Neural crest cell (in vitro differentiated cells): ENCODE results near the gene PRKCA. TPM values are rescaled to one million over a fixed set of nuclear protein-coding genes. Genes with fewer than 3 reads are reported as not detected.

Experiments
- DNase-seq: peaks from one replicate; pipeline ENCODE4 v3.0.0; 2021; ENCODE audit warnings: low read depth, mixed read lengths, low spot score
- H3K27ac Mint-ChIP-seq: one replicate; pipeline ENCODE4 v1.8.0; 2021; ENCODE audit warnings: mild to moderate bottlenecking, mixed read lengths; ENCODE audit not compliant: unreplicated experiment
- H3K27me3 Mint-ChIP-seq: 2 replicates; pipeline ENCODE4 v1.8.0; 2021; ENCODE audit warnings: low read depth, mild to moderate bottlenecking, mixed read lengths
- H3K36me3 Mint-ChIP-seq: 2 replicates; pipeline ENCODE4 v1.8.0; 2021; ENCODE audit warnings: low read depth, mild to moderate bottlenecking, mixed read lengths
- H3K4me1 Mint-ChIP-seq: 2 replicates; pipeline ENCODE4 v1.8.0; 2021; ENCODE audit warnings: mixed read lengths
- H3K4me3 Mint-ChIP-seq: one replicate; pipeline ENCODE4 v1.8.0; 2021; ENCODE audit warnings: mild to moderate bottlenecking, mixed read lengths
- H3K9me3 Mint-ChIP-seq: 2 replicates; pipeline ENCODE4 v1.8.0; 2021; ENCODE audit warnings: mixed read lengths
- CTCF ChIP-seq: fragments of 200-600 bp; sonication (generic); conservative IDR thresholded peaks from 2 replicates; pipeline ENCODE4 v1.5.0; 2021; ENCODE audit warnings: antibody characterized with exemption, mild to moderate bottlenecking
- total RNA-seq: library from RNA; stranded (reverse); gene quantifications from 2 replicates; pipeline ENCODE4 v1.2.1, GENCODE V29; 2021

PRKCA gene
- total RNA-seq, 1 donor from 2014 or later: 22.7 TPM

- no peak for DNase-seq
- Mint-ChIP-seq H3K9me3 (no peaks in the 10 kb centered on the region), H3K4me1 (no peaks in the 10 kb centered on the region), H3K27ac (peak overlapping the region; percentile 57), H3K4me3 (no peak overlapping the region), H3K27me3 (no peaks in the 10 kb centered on the region), H3K36me3 (no peaks in the 10 kb centered on the region)
- TF ChIP-seq CTCF: no peak
Measured at GRCh38 chr17:66441101-66441661, 138.8 kb downstream of the PRKCA start.

DNA sequence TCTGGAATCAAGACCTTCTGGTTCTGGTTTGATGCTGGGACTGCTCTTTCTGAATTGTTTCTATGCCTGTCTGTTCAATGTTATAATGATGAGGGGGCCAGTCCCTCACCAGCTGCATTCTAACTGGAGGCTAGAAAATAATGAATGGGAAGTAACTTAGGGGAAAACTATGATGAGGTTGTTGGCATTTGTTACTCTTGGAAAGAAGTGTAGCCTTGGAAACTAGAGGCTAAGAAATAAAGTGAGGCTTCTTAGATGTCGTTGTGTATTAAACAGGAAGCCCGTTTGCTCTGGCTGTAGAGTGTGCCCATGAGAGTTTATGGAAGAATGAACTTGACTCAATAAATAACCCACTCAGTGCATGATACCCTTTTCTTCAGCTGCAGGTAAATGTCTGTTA, 140.8 kb downstream of the PRKCA start:
- H3K27ac Mint-ChIP-seq: peak overlapping the region; percentile 2
- no peaks in the 10 kb centered on the region for H3K27me3 Mint-ChIP-seq
- H3K4me1 Mint-ChIP-seq: no peaks in the 10 kb centered on the region
- TF ChIP-seq CTCF: no peak
- H3K9me3 Mint-ChIP-seq: no peaks in the 10 kb centered on the region
- H3K36me3 Mint-ChIP-seq: no peaks in the 10 kb centered on the region
- DNase-seq: no peak
- no peak overlapping the region for H3K4me3 Mint-ChIP-seq

GRCh38 chr17:66443606-66444005, 141.2 kb downstream of the PRKCA start:
- DNase-seq: no peak
- no peaks in the 10 kb centered on the region for H3K27me3 Mint-ChIP-seq
- no peak overlapping the region for H3K27ac Mint-ChIP-seq
- no peaks in the 10 kb centered on the region for H3K9me3 Mint-ChIP-seq
- H3K4me1 Mint-ChIP-seq: no peaks in the 10 kb centered on the region
- H3K36me3 Mint-ChIP-seq: no peaks in the 10 kb centered on the region
- H3K4me3 Mint-ChIP-seq: no peak overlapping the region
- TF ChIP-seq CTCF: no peak

GRCh38 chr17:66444031-66444430, 141.6 kb downstream of the PRKCA start:
- H3K4me3 Mint-ChIP-seq: no peak overlapping the region

DNA sequence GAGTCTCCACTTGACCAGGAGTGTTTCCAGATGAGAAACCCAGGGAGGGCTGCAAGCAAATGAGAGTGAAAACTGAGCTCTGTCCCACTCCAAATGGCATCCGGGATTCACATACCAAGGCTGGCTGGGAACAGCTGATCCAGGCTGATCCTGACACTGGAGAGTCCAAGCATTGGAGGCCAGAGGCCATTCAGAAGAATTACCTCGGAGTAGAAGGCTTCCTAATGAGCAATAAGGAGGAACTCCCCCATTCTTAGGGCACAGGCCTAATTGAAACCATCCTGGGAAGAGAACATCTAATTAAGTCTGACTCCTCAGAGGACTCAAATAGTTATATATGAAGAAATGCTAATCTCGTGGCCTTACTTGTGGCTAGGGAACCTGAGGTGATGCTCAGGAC, 142.8 kb downstream of the PRKCA start:
- Mint-ChIP-seq H3K4me3 (no peak overlapping the region), H3K9me3 (no peaks in the 10 kb centered on the region), H3K36me3 (no peaks in the 10 kb centered on the region), H3K27ac (no peak overlapping the region), H3K27me3 (no peaks in the 10 kb centered on the region), H3K4me1 (peaks cover 9% of the 10 kb centered on the region)
- TF ChIP-seq CTCF: no peak
- DNase-seq: no peak

More at GRCh38 chr17:66444031-66444430, 141.6 kb downstream of the PRKCA start:
- no peaks in the 10 kb centered on the region for H3K27me3 Mint-ChIP-seq
- no peak overlapping the region for H3K27ac Mint-ChIP-seq
- no peaks in the 10 kb centered on the region for H3K9me3 Mint-ChIP-seq
- H3K36me3 Mint-ChIP-seq: no peaks in the 10 kb centered on the region
- TF ChIP-seq CTCF: no peak
- H3K4me1 Mint-ChIP-seq: no peaks in the 10 kb centered on the region
- no peak for DNase-seq
